ENCODE data around the gene RPS6KC1.

- TF ChIP-seq POLR2A (IDR thresholded peaks at IDR 0.05) (no peak), POLR2AphosphoS5 (IDR thresholded peaks at IDR 0.05) (no peak)
- TF ChIP-seq, protein P1, sequence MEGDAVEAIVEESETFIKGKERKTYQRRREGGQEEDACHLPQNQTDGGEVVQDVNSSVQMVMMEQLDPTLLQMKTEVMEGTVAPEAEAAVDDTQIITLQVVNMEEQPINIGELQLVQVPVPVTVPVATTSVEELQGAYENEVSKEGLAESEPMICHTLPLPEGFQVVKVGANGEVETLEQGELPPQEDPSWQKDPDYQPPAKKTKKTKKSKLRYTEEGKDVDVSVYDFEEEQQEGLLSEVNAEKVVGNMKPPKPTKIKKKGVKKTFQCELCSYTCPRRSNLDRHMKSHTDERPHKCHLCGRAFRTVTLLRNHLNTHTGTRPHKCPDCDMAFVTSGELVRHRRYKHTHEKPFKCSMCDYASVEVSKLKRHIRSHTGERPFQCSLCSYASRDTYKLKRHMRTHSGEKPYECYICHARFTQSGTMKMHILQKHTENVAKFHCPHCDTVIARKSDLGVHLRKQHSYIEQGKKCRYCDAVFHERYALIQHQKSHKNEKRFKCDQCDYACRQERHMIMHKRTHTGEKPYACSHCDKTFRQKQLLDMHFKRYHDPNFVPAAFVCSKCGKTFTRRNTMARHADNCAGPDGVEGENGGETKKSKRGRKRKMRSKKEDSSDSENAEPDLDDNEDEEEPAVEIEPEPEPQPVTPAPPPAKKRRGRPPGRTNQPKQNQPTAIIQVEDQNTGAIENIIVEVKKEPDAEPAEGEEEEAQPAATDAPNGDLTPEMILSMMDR (IDR thresholded peaks at IDR 0.05), result no peak
Observed at GRCh38 chr1:213094446-213094845, 43.4 kb downstream of the RPS6KC1 start.

Data from upper lobe of left lung (tissue), 4 donors.